Common myeloid progenitor, CD34-positive (primary cell): ENCODE data around the gene MSI2.

Experiments used
- CTCF ChIA-PET: fragments of 350-600 bp; sonication (Branson Sonifier 250); formaldehyde crosslinking; loops from one replicate; lab custom pipeline; 2021; ENCODE audit warnings: antibody characterized with exemption; lab: Charles Lee
- POLR2A ChIA-PET: fragments of 350-600 bp; sonication (Branson Sonifier 250); formaldehyde crosslinking; loops from one replicate; lab custom pipeline; 2021; ENCODE audit warnings: antibody characterized with exemption; lab: Charles Lee
- DNase-seq, 3 donors: peaks; one replicate each; pipeline versions ENCODE4 v3.0.0 to v3.0.0-alpha.2; 2013
- H3K27ac ChIP-seq, 2 experiments: 1 replicate in 1 of 2; 2 replicates in 1 of 2; pipeline ENCODE4 v1.7.0; 2013; ENCODE audit warnings: inconsistent platforms in 2 of 2, low read length in 2 of 2, mild to moderate bottlenecking in 2 of 2, low read depth in 1 of 2, moderate library complexity in 1 of 2; ENCODE audit not compliant: severe bottlenecking in 2 of 2, insufficient read depth in 1 of 2, poor library complexity in 1 of 2
- H3K27me3 ChIP-seq, 5 experiments: replicated peaks in 2 of 5; 1 replicate in 3 of 5; 2 replicates in 2 of 5; pipeline versions ENCODE4 v1.6.1 to v1.7.0; 2013; ENCODE audit warnings: low read length in 4 of 5, mild to moderate bottlenecking in 2 of 5, moderate library complexity in 2 of 5, inconsistent platforms in 1 of 5; ENCODE audit not compliant: insufficient read depth in 5 of 5, control insufficient read depth in 4 of 5
- H3K36me3 ChIP-seq, 4 experiments: 1 replicate in 2 of 4; 2 replicates in 2 of 4; pipeline versions ENCODE4 v1.6.1 to v1.7.0; 2013; ENCODE audit warnings: low read length in 3 of 4, control low read depth in 1 of 4, mild to moderate bottlenecking in 1 of 4; ENCODE audit not compliant: control insufficient read depth in 4 of 4, insufficient read depth in 4 of 4
- H3K4me1 ChIP-seq, 4 experiments: 1 replicate in 3 of 4; 2 replicates in 1 of 4; pipeline versions ENCODE4 v1.6.1 to v1.7.1; 2013; ENCODE audit warnings: low read length in 3 of 4, mild to moderate bottlenecking in 3 of 4, control low read depth in 1 of 4, inconsistent platforms in 1 of 4, moderate library complexity in 1 of 4; ENCODE audit not compliant: control insufficient read depth in 4 of 4, insufficient read depth in 4 of 4; ENCODE audit errors: control extremely low read depth in 1 of 4
- H3K4me3 ChIP-seq, 7 experiments: 1 replicate in 4 of 7; 2 replicates in 3 of 7; pipeline versions ENCODE4 v1.5.1 to v1.7.0; 2013; ENCODE audit warnings: mild to moderate bottlenecking in 7 of 7, low read length in 6 of 7, moderate library complexity in 6 of 7, inconsistent platforms in 2 of 7, low read depth in 2 of 7, control low read depth in 1 of 7; ENCODE audit not compliant: insufficient read depth in 4 of 7, control insufficient read depth in 1 of 7; ENCODE audit errors: extremely low read depth in 1 of 7
- H3K9me3 ChIP-seq, 5 experiments: 1 replicate in 4 of 5; 2 replicates in 1 of 5; pipeline versions ENCODE4 v1.6.1 to v1.7.1; 2013; ENCODE audit warnings: low read length in 4 of 5, mild to moderate bottlenecking in 2 of 5, inconsistent platforms in 1 of 5, low read depth in 1 of 5, moderate library complexity in 1 of 5; ENCODE audit not compliant: control insufficient read depth in 4 of 5, insufficient read depth in 2 of 5; ENCODE audit errors: control extremely low read depth in 1 of 5
- WGBS: methylation state at CpG from one replicate; pipeline ENCODE4 v1.1.5; 2013; ENCODE audit not compliant: insufficient coverage; 5-methylcytosine and 5-hydroxymethylcytosine counted together

The MSI2 gene

DNA sequence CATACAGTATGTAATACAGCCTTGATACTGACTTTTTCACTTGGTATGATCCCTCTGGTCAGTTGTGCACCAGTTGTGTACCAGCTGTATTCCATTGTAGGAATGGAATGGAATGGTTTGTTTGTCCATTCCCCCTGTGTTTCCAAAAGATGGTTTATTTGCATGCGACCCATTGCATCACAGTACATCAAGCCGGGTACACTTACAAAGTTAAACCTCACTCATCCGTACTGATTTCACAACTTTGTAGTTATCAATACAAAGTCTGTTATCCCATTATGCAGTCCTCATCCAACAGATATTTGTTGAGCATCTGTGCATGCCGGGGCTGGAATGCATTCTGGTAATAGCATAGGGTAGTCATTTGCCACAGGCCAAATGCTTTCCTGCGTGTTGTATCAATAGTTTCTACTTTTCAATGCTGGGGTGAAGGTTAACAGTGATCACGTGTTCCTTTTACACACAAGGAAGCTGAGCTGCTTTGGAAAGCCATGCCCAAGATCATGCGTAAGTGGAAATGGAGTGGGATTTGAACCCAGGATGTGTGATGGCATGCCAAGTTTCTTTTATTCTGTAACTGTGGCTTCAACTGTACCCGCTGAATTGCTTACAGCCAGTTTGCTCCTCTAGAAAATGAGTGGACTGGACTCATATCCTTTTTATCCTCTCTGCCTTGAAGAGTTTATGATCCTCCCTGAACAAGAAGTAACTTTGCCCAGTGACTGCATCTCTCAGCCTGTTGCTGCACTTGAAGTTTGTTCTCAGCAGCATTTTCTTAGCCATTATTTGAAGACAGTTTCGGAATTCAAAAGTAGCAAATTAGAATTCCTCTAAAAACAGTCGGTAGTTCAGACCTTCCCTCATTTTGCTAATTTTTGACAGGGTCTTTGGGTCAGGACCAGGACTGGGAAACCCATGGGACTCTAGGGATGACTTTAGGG is 260.2 kb downstream of the MSI2 start:
- 97% methylated on average over 9 of the region's 10 CpGs for WGBS
- H3K4me3 ChIP-seq: no peak overlapping the region
- H3K27me3 ChIP-seq: no peaks in the 10 kb centered on the region
- POLR2A ChIA-PET: no interaction called here
- no peak overlapping the region for H3K27ac ChIP-seq
- CTCF ChIA-PET: interaction anchor here (0.9 to 4.3 kb wide), 8 partner anchors 8 to 274 kb away, joined by 3 to 13 read pairs (median 4); no protein-coding TSS in a partner anchor
- H3K9me3 ChIP-seq: peaks cover 0 to 2% (median 0%) of the 10 kb centered on the region in 5 experiments
- peaks cover 6 to 57% (median 27%) of the 10 kb centered on the region in 4 experiments for H3K4me1 ChIP-seq
- peaks cover 2 to 64% (median 25%) of the 10 kb centered on the region in 4 experiments for H3K36me3 ChIP-seq
- DNase-seq: no peak

- H3K36me3 ChIP-seq: peaks cover 2 to 64% (median 25%) of the 10 kb centered on the region in 4 experiments
- ChIA-PET POLR2A (no interaction called here), CTCF (interaction anchor here (0.9 to 1.4 kb wide), 2 partner anchors 9 to 32 kb away, joined by 3 to 4 read pairs; no protein-coding TSS in a partner anchor)
- no peak for DNase-seq
- H3K27me3 ChIP-seq: no peaks in the 10 kb centered on the region
- no peak overlapping the region for H3K4me3 ChIP-seq
- peaks cover 6 to 57% (median 24%) of the 10 kb centered on the region in 4 experiments for H3K4me1 ChIP-seq
- H3K9me3 ChIP-seq: peaks cover 0 to 2% (median 0%) of the 10 kb centered on the region in 5 experiments
- 96% methylated on average over 7 of the region's 7 CpGs for WGBS
- no peak overlapping the region for H3K27ac ChIP-seq
These were observed 260.9 kb downstream of the MSI2 start for GRCh38 chr17:57517273-57517631.

DNA sequence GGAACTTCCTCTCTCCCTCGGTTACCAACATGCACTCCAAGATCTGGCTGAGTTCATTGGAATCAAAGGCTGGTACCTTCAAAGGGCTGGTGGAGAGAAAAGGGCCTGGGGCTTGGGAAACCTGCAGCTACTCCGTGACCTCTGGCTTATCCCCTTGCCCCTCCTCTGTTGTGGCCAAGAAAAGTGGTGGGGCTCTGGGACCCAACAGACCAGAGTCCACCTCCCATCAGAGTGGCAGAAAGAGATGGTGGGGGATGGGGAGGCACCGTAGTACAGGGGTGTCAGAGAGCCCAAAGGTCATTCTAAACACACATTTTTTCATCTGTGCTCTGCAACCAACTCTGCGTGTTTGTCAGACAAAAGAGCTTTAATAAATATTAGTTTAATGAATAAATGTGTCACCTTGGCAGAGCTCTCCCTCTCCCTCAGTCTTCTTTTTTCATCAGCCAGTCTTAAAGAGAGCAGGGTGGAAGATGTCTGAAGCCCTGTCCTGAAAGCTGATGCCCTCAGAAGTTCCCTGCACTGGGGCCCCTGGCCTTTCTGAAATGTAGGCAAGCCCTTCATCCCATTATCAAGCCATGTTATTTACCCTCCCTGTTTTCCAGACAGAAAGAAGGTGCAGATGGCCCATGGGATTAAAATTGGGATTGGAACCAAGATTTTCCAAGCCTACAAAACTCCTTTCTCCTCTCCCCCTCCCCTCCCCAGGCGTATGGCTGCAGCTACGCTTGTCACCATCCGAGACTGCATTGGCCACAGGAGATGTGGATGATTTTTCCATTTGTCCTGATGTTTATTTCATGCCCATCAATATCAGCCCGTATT is 261.5 kb downstream of the MSI2 start:
- peaks cover 2 to 64% (median 27%) of the 10 kb centered on the region in 4 experiments for H3K36me3 ChIP-seq
- no peak overlapping the region for H3K4me3 ChIP-seq
- ChIA-PET POLR2A (no interaction called here), CTCF (interaction anchor here (0.9 to 1.5 kb wide), 5 partner anchors 10 to 274 kb away, joined by 3 to 4 read pairs (median 3); no protein-coding TSS in a partner anchor)
- peaks cover 0 to 2% (median 0%) of the 10 kb centered on the region in 5 experiments for H3K9me3 ChIP-seq
- peak overlapping the region in 1 of 2 experiments; percentile 2 for H3K27ac ChIP-seq
- WGBS: 95% methylated on average over 4 of the region's 8 CpGs
- H3K27me3 ChIP-seq: no peaks in the 10 kb centered on the region
- DNase-seq: no peak
- peaks cover 6 to 57% (median 22%) of the 10 kb centered on the region in 4 experiments for H3K4me1 ChIP-seq

GRCh38 chr17:57518587-57519581 is 262.6 kb downstream of the MSI2 start:
- Histone ChIP-seq H3K4me3 (no peak overlapping the region), H3K9me3 (peaks cover 0 to 2% (median 0%) of the 10 kb centered on the region in 5 experiments), H3K36me3 (peaks cover 2 to 66% (median 32%) of the 10 kb centered on the region in 4 experiments), H3K27me3 (no peaks in the 10 kb centered on the region), H3K27ac (peak overlapping the region in 1 of 2 experiments; percentile 6), H3K4me1 (peaks cover 3 to 55% (median 21%) of the 10 kb centered on the region in 4 experiments)
- POLR2A ChIA-PET: interaction anchor here (0.6 kb wide), 1 partner anchor 79 kb away, joined by 7 read pairs; no protein-coding TSS in a partner anchor
- 83% methylated on average over 14 of the region's 20 CpGs for WGBS
- CTCF ChIA-PET: interaction anchor here (0.7 to 1.5 kb wide), 5 partner anchors 13 to 275 kb away, joined by 3 read pairs; no protein-coding TSS in a partner anchor
- DNase-seq: no peak

DNA sequence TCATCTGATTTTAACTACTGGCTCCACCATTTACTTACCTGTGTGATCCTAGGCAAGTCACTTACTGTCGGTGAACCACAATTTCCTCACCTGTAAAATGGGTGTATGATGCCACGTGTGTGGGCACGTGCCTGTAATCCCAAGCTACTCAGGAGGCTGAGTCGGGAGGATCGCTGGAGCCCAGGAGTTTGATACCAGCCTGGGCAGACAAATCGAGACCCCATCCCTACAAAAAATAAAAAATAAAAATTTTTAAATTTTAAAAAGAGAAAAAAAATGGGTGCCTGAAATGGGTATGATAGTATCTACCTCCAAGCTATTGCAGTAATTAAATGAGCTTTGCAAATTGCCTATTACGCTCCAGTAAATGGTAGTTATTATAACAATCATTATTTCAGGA is 263.5 kb downstream of the MSI2 start:
- Histone ChIP-seq H3K36me3 (peaks cover 4 to 72% (median 31%) of the 10 kb centered on the region in 4 experiments), H3K27ac (no peak overlapping the region), H3K27me3 (no peaks in the 10 kb centered on the region), H3K4me1 (peaks cover 2 to 57% (median 24%) of the 10 kb centered on the region in 4 experiments), H3K9me3 (peaks cover 0 to 2% (median 0%) of the 10 kb centered on the region in 5 experiments), H3K4me3 (no peak overlapping the region)
- ChIA-PET CTCF (interaction anchor here (0.7 to 1.2 kb wide), 2 partner anchors 30 to 79 kb away, joined by 3 to 4 read pairs; no protein-coding TSS in a partner anchor), POLR2A (interaction anchor here (0.6 kb wide), 1 partner anchor 153 kb away, joined by 3 read pairs; no protein-coding TSS in a partner anchor)
- DNase-seq: no peak
- no CpG with 5 or more reads among the region's 7 CpGs for WGBS

DNA sequence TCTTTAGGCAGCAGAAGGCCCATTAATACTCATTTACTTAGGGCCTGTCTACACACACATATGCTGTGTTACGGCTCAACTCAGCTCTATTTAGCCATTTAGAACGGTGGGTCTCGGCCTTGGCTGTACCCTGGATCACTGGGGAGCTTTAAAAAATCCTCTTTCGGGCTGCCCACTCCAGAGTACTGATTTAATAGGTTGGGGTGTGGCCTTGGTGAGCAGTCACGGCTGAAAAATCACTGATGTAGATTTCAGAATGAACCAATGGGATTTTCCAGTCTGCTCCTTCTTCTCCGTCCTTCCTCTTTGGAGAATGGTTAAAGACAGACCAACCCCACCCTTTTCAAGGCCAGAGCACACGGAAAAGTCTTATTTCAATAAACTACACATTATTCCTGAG is 265.3 kb downstream of the MSI2 start:
- H3K36me3 ChIP-seq: peaks cover 4 to 71% (median 23%) of the 10 kb centered on the region in 4 experiments
- DNase-seq: no peak
- no peak overlapping the region for H3K4me3 ChIP-seq
- no peaks in the 10 kb centered on the region for H3K27me3 ChIP-seq
- H3K4me1 ChIP-seq: peaks cover 2 to 60% (median 28%) of the 10 kb centered on the region in 4 experiments
- WGBS: 94% methylated on average over 5 of the region's 7 CpGs
- POLR2A ChIA-PET: no interaction called here
- no peaks in the 10 kb centered on the region for H3K9me3 ChIP-seq
- CTCF ChIA-PET: interaction anchor here (1.0 to 2.2 kb wide), 3 partner anchors 15 to 117 kb away, joined by 3 to 8 read pairs (median 6); no protein-coding TSS in a partner anchor
- H3K27ac ChIP-seq: peak overlapping the region in 1 of 2 experiments; percentile 52
